H1 (cell line): Measurements from ENCODE around the gene PEX19. TPM values are rescaled to one million over a fixed set of nuclear protein-coding genes. Genes with fewer than 3 reads are reported as not detected.

Source experiments
- CTCF ChIA-PET: fragments of 300-600 bp; sonication (Branson Sonifier 250); formaldehyde crosslinking; loops from one replicate; lab custom pipeline; 2021; ENCODE audit not compliant: partially characterized antibody; lab: Charles Lee
- POLR2A ChIA-PET: fragments of 300-600 bp; sonication (Branson Sonifier 250); formaldehyde crosslinking; loops from one replicate; lab custom pipeline; 2021; ENCODE audit warnings: inconsistent platforms; ENCODE audit not compliant: partially characterized antibody; lab: Charles Lee
- DNase-seq, 2 experiments: peaks; one replicate each; pipeline versions ENCODE4 v3.0.0 to v3.0.0-alpha.2; 2010 to 2022; ENCODE audit warnings: low spot score in 2 of 2, low read depth in 1 of 2, mixed read lengths in 1 of 2
- FAIRE-seq: peaks from 2 replicates; lab custom pipeline; 2011; peaks lifted over from hg19 to GRCh38; lab: Jason Lieb, UNC
- H2AFZ ChIP-seq: 2 replicates; pipeline ENCODE4 v1.8.1; 2012; ENCODE audit warnings: low read length, inconsistent platforms
- H2AK5ac ChIP-seq: 2 replicates; pipeline ENCODE4 v1.6.1; 2013; ENCODE audit warnings: low read depth, low read length
- H2BK120ac ChIP-seq: replicated peaks from 2 replicates; pipeline ENCODE3; 2013; ENCODE audit warnings: low read depth, low read length, inconsistent platforms
- H2BK12ac ChIP-seq: 2 replicates; pipeline ENCODE4 v1.6.1; 2013; ENCODE audit warnings: low read depth, low read length
- H2BK15ac ChIP-seq: 2 replicates; pipeline ENCODE4 v1.6.1; 2013; ENCODE audit warnings: low read length
- H2BK20ac ChIP-seq: 2 replicates; pipeline ENCODE4 v1.6.1; 2013; ENCODE audit warnings: low read length
- H2BK5ac ChIP-seq: 2 replicates; pipeline ENCODE4 v1.6.1; 2013; ENCODE audit warnings: low read depth, low read length
- H3K14ac ChIP-seq: 2 replicates; pipeline ENCODE4 v1.6.1; 2013; ENCODE audit warnings: inconsistent platforms; ENCODE audit not compliant: insufficient read length
- H3K18ac ChIP-seq: 2 replicates; pipeline ENCODE4 v1.6.1; 2013; ENCODE audit warnings: low read length; ENCODE audit errors: extremely low read depth
- H3K23ac ChIP-seq: 2 replicates; pipeline ENCODE4 v1.6.1; 2013; ENCODE audit warnings: inconsistent platforms; ENCODE audit not compliant: insufficient read length
- H3K23me2 ChIP-seq: 2 replicates; pipeline ENCODE4 v1.6.1; 2013; ENCODE audit warnings: low read depth, low read length
- H3K27ac ChIP-seq: 2 replicates; pipeline ENCODE4 v1.6.1; 2011; ENCODE audit warnings: low read depth, low read length, inconsistent platforms
- H3K27me3 ChIP-seq, 4 experiments: replicated peaks in 1 of 4; 1 replicate in 1 of 4; 2 replicates in 3 of 4; pipeline versions ENCODE4 v1.6.1 to v1.8.1; 2011 to 2013; ENCODE audit warnings: low read length in 3 of 4, mild to moderate bottlenecking in 3 of 4, inconsistent platforms in 2 of 4, mixed read lengths in 2 of 4, moderate library complexity in 1 of 4; ENCODE audit not compliant: control insufficient read depth in 3 of 4, insufficient read depth in 3 of 4; ENCODE audit errors: extremely low read depth in 1 of 4
- H3K36me3 ChIP-seq, 4 experiments: 2 replicates each; pipeline versions ENCODE4 v1.6.1 to v1.8.1; 2011 to 2013; ENCODE audit warnings: mild to moderate bottlenecking in 4 of 4, low read length in 3 of 4, moderate library complexity in 2 of 4, control low read depth in 1 of 4, inconsistent platforms in 1 of 4; ENCODE audit not compliant: insufficient read depth in 4 of 4, control insufficient read depth in 2 of 4
- H3K4ac ChIP-seq: replicated peaks from 2 replicates; pipeline ENCODE3; 2013; ENCODE audit warnings: low read length, low read depth, mixed read lengths, inconsistent platforms; ENCODE audit not compliant: insufficient read length
- H3K4me1 ChIP-seq, 4 experiments: replicated peaks in 1 of 4; 1 replicate in 1 of 4; 2 replicates in 3 of 4; pipeline versions ENCODE4 v1.6.1 to v1.8.1; 2011 to 2013; ENCODE audit warnings: low read length in 3 of 4, inconsistent platforms in 2 of 4, mixed read lengths in 1 of 4; ENCODE audit not compliant: insufficient read depth in 4 of 4, control insufficient read depth in 3 of 4
- H3K4me2 ChIP-seq, 2 experiments: 2 replicates each; pipeline versions ENCODE4 v1.6.1 to v1.8.1; 2011 to 2013; ENCODE audit warnings: low read depth in 2 of 2, low read length in 2 of 2, control low read depth in 1 of 2, inconsistent platforms in 1 of 2, mild to moderate bottlenecking in 1 of 2; ENCODE audit not compliant: insufficient read depth in 1 of 2
- H3K4me3 ChIP-seq, 4 experiments: fragments of 200-600, 300-600 bp in 1 of 4; sonication (generic), shearing (Covaris generic), sonication (Bioruptor Twin) in 1 of 4; 2 replicates each; pipeline versions ENCODE4 v1.5.1 to v1.8.1; 2011 to 2016; ENCODE audit warnings: low read length in 4 of 4, low read depth in 3 of 4, control low read depth in 2 of 4, inconsistent platforms in 2 of 4, mild to moderate bottlenecking in 2 of 4, mixed read lengths in 1 of 4, moderate library complexity in 1 of 4; ENCODE audit not compliant: insufficient read depth in 2 of 4; ENCODE audit errors: extremely low read depth in 1 of 4
- H3K56ac ChIP-seq: replicated peaks from 2 replicates; pipeline ENCODE3; 2013; ENCODE audit warnings: low read depth, mild to moderate bottlenecking, mixed read lengths, low read length, inconsistent platforms; ENCODE audit not compliant: insufficient read length
- H3K79me1 ChIP-seq: 2 replicates; pipeline ENCODE4 v1.6.1; 2013; ENCODE audit warnings: low read depth, low read length, control low read depth
- H3K79me2 ChIP-seq, 2 experiments: 2 replicates each; pipeline versions ENCODE4 v1.6.1 to v1.8.1; 2012 to 2013; ENCODE audit warnings: low read length in 2 of 2, mild to moderate bottlenecking in 2 of 2, inconsistent platforms in 1 of 2; ENCODE audit not compliant: insufficient read depth in 2 of 2, control insufficient read depth in 1 of 2
- H3K9ac ChIP-seq, 4 experiments: replicated peaks in 1 of 4; 1 replicate in 1 of 4; 2 replicates in 3 of 4; pipeline versions ENCODE4 v1.6.1 to v1.8.1; 2011 to 2013; ENCODE audit warnings: low read depth in 3 of 4, low read length in 3 of 4, control low read depth in 2 of 4, mild to moderate bottlenecking in 2 of 4, moderate library complexity in 2 of 4, inconsistent platforms in 1 of 4; ENCODE audit errors: extremely low read depth in 1 of 4
- H3K9me3 ChIP-seq, 2 experiments: 2 replicates each; pipeline versions ENCODE4 v1.6.1 to v1.8.1; 2012 to 2013; ENCODE audit warnings: mild to moderate bottlenecking in 2 of 2, moderate library complexity in 2 of 2, control low read depth in 1 of 2, inconsistent platforms in 1 of 2, low read depth in 1 of 2, low read length in 1 of 2, mixed read lengths in 1 of 2; ENCODE audit not compliant: insufficient read depth in 2 of 2
- H4K20me1 ChIP-seq, 2 experiments: replicated peaks in 1 of 2; 2 replicates each; pipeline versions ENCODE3 to v1.8.1; 2011 to 2013; ENCODE audit warnings: inconsistent platforms in 2 of 2, low read length in 2 of 2, mild to moderate bottlenecking in 1 of 2; ENCODE audit not compliant: insufficient read depth in 2 of 2, control insufficient read depth in 1 of 2
- H4K5ac ChIP-seq: 2 replicates; pipeline ENCODE4 v1.6.1; 2013; ENCODE audit warnings: low read length, low read depth, mixed read lengths, inconsistent platforms; ENCODE audit not compliant: insufficient read length
- H4K8ac ChIP-seq: 2 replicates; pipeline ENCODE4 v1.8.0; 2013; ENCODE audit warnings: mild to moderate bottlenecking, moderate library complexity, low read length, inconsistent platforms; ENCODE audit not compliant: insufficient read depth; ENCODE audit errors: extremely low read depth
- H4K91ac ChIP-seq: replicated peaks from 2 replicates; pipeline ENCODE3; 2013; ENCODE audit warnings: low read length, mixed read lengths, inconsistent platforms; ENCODE audit not compliant: insufficient read length
- BCL11A ChIP-seq, 2 experiments: IDR thresholded peaks; one replicate each; pipeline ENCODE4 v1.6.1; 2011; ENCODE audit warnings: low read depth in 2 of 2, low read length in 2 of 2, mild to moderate bottlenecking in 2 of 2
- EP300 ChIP-seq, 2 experiments: IDR thresholded peaks; 1 replicate in 1 of 2; 2 replicates in 1 of 2; pipeline ENCODE4 v1.6.1; 2011 to 2012; ENCODE audit warnings: low read depth in 2 of 2, low read length in 2 of 2, mild to moderate bottlenecking in 2 of 2, borderline replicate concordance in 1 of 2, inconsistent platforms in 1 of 2, moderate library complexity in 1 of 2
- KDM4A ChIP-seq: IDR thresholded peaks from one replicate; pipeline ENCODE4 v1.7.1; 2012; ENCODE audit warnings: low read depth, mild to moderate bottlenecking, moderate library complexity, low read length, inconsistent platforms; ENCODE audit not compliant: severe bottlenecking
- RAD21 ChIP-seq, 2 experiments: IDR thresholded peaks in 1 of 2; conservative IDR thresholded peaks in 1 of 2; 2 replicates each; pipeline ENCODE4 v1.6.1; 2011; ENCODE audit warnings: low read depth in 2 of 2, low read length in 2 of 2, improper control_type of control experiment in 1 of 2, inconsistent platforms in 1 of 2, mild to moderate bottlenecking in 1 of 2, moderate library complexity in 1 of 2
- TCF12 ChIP-seq: IDR thresholded peaks from 2 replicates; pipeline ENCODE4 v1.6.1; 2011; ENCODE audit warnings: low read depth, mild to moderate bottlenecking, low read length
- WGBS, 2 experiments: shearing (Covaris generic) in 1 of 2; methylation state at CpG; one replicate each; pipeline versions ENCODE4 v1.1.6 to v1.1.7; 2013 to 2015; ENCODE audit warnings: low lambda C conversion rate in 2 of 2, mixed read lengths in 2 of 2, inconsistent platforms in 1 of 2, low coverage in 1 of 2, missing lambda C conversion rate in 1 of 2; ENCODE audit not compliant: insufficient replicate concordance in 2 of 2, insufficient coverage in 1 of 2, insufficient read length in 1 of 2; ENCODE audit errors: extremely low coverage in 1 of 2, missing lambda C conversion rate in 1 of 2; 5-methylcytosine and 5-hydroxymethylcytosine counted together
- polyA plus RNA-seq, 7 experiments: library from polyadenylated mRNA; depleted of rRNA in 3 of 7; stranded (reverse) in 5 of 7; unstranded in 2 of 7; fragments of >200 nt in 5 of 7; fragments of 200-250 nt in 2 of 7; gene quantifications; 1 replicate in 5 of 7; 2 replicates in 1 of 7; 4 replicates in 1 of 7; pipeline versions ENCODE4 v1.2.1 to v1.2.3, GENCODE V29; 2011 to 2013; ENCODE audit warnings: missing spikeins in 2 of 7, mixed read lengths in 2 of 7
- total RNA-seq: library from RNA; stranded (reverse); fragmentation: NEBNext Ultra II Directional; extraction: Animal tissue kit (Norgen Biotek cat#: 25700); gene quantifications from 2 replicates; pipeline ENCODE4 v1.2.1, GENCODE V29; 2021
- TF ChIP-seq, protein P1 (sequence below): IDR thresholded peaks from 2 replicates; pipeline ENCODE4 v1.6.1; 2011; ENCODE audit warnings: low read depth, mild to moderate bottlenecking, low read length; ENCODE audit not compliant: insufficient read depth
- TF ChIP-seq, protein P2 (sequence below): IDR thresholded peaks from 2 replicates; pipeline ENCODE4 v1.6.1; 2012; ENCODE audit warnings: low read length, inconsistent platforms

PEX19 gene
- total and polyA plus RNA-seq, 2 of the 8 experiments (the other 6 are each of a cell fraction or from before 2014, with no cell fraction given), result 50.4 to 80.2 TPM

DNA sequence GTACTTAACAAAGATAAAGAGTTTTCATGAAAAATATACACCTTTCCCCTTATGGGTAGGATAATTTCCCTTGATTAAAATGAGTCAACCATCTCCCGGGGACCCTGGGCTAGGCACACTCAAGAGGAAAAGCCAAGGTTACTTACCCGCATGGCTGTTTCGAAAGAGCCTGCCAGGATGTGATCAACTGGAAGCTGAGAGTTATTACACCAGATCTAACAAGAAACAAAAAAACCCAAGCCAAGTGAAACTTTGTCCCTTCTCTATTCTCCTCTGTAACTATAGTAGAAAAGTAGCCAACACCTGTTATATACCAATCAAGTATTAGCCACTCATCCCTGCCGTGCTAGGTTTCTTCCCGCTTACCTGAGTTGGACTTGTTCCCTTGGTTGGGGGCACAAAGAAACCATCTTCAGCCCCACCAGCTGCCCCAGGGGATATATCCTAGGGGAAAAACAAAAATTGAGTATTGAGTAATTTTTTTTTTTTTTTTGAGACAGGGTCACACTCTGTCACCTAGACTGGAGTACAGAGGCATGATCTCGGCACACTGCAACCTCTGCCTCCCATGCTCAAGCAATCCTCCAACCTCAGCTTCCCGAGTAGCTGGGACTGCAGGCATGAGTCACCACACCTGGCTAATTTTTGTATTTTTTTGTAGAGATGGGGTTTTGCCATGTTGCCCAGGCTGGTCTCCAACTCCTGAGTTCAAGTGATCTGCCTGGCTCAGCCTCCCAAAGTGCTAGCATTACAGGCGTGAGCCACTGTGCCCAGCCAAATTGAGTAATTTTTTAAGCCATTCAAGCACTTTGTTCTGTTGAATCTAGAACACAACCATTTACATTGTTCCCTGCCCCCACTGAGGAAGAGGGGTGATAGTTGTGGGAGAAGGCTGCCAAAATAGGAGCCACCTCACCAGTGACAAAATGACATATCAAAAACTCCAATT is 8.4 kb upstream of the PEX19 start:
- no peak overlapping the region for H2BK15ac ChIP-seq
- H3K14ac ChIP-seq, result no peak overlapping the region
- peaks cover 0 to 2% of the 10 kb centered on the region in 2 experiments for H4K20me1 ChIP-seq
- H3K4me2 ChIP-seq, result no peak overlapping the region
- no peak overlapping the region for H2AK5ac ChIP-seq
- FAIRE-seq (no peak), DNase-seq (no peak)
- no peak overlapping the region for H3K9ac ChIP-seq
- no peak overlapping the region for H3K56ac ChIP-seq
- no peaks in the 10 kb centered on the region for H3K23me2 ChIP-seq
- CTCF ChIA-PET, result interaction anchor here (1.5 to 7.2 kb wide), 26 partner anchors 9 to 192 kb away, joined by 3 to 83 read pairs (median 16); partner anchors contain the start of genes CASQ1, DCAF8 and PEX19
- H3K36me3 ChIP-seq, result peaks cover 35 to 87% (median 77%) of the 10 kb centered on the region in 4 experiments
- no peaks in the 10 kb centered on the region for H3K4me1 ChIP-seq
- no peaks in the 10 kb centered on the region for H3K79me1 ChIP-seq
- H2BK120ac ChIP-seq, result no peak overlapping the region
- H3K4me3 ChIP-seq, result no peak overlapping the region
- no peak overlapping the region for H2BK12ac ChIP-seq
- H3K79me2 ChIP-seq, result no peaks in the 10 kb centered on the region
- no peak overlapping the region for H3K27ac ChIP-seq
- H2BK20ac ChIP-seq, result no peak overlapping the region
- H2BK5ac ChIP-seq, result no peak overlapping the region
- 95% methylated on average over 8 of the region's 8 CpGs; no CpG with 5 or more reads in 1 of the 2 experiments for WGBS, 2 experiments
- no peak overlapping the region for H4K5ac ChIP-seq
- no peak overlapping the region for H4K8ac ChIP-seq
- no peak overlapping the region for H3K4ac ChIP-seq
- H3K18ac ChIP-seq, result no peak overlapping the region
- no peak overlapping the region for H2AFZ ChIP-seq
- POLR2A ChIA-PET, result interaction anchor here (1.1 to 2.3 kb wide), 5 partner anchors 8 to 31 kb away, joined by 4 to 10 read pairs (median 9); partner anchors contain the start of genes DCAF8 and PEX19
- H3K23ac ChIP-seq, result no peak overlapping the region
- H4K91ac ChIP-seq, result no peak overlapping the region
- H3K27me3 ChIP-seq, result no peaks in the 10 kb centered on the region
- H3K9me3 ChIP-seq, result no peaks in the 10 kb centered on the region
- TF ChIP-seq KDM4A, result no peak
- no peak for TF ChIP-seq TCF12
- TF ChIP-seq EP300 (IDR thresholded peaks at IDR 0.05; ENCODE audit: borderline replicate concordance in 1 of 2, low read depth in 2 of 2, low read length in 2 of 2), result no peak
- TF ChIP-seq BCL11A (IDR thresholded peaks at IDR 0.05; ENCODE audit: low read depth in 2 of 2, low read length in 2 of 2), result no peak
- TF ChIP-seq, protein P1, sequence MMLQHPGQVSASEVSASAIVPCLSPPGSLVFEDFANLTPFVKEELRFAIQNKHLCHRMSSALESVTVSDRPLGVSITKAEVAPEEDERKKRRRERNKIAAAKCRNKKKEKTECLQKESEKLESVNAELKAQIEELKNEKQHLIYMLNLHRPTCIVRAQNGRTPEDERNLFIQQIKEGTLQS, result no peak
- no peak for TF ChIP-seq RAD21 (IDR thresholded peaks at IDR 0.05 in 1 of 2, conservative IDR thresholded peaks at IDR 0.05 in 1 of 2; ENCODE audit: low read depth in 2 of 2, low read length in 2 of 2)
- TF ChIP-seq, protein P2, sequence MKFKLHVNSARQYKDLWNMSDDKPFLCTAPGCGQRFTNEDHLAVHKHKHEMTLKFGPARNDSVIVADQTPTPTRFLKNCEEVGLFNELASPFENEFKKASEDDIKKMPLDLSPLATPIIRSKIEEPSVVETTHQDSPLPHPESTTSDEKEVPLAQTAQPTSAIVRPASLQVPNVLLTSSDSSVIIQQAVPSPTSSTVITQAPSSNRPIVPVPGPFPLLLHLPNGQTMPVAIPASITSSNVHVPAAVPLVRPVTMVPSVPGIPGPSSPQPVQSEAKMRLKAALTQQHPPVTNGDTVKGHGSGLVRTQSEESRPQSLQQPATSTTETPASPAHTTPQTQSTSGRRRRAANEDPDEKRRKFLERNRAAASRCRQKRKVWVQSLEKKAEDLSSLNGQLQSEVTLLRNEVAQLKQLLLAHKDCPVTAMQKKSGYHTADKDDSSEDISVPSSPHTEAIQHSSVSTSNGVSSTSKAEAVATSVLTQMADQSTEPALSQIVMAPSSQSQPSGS, result no peak
